T-helper 22 cell (primary cell): ENCODE results near the gene ZNF687.
"Not testable (repeated sequence)": the region's sequence is repeated elsewhere in the genome, so short reads cannot be mapped to it uniquely, and the experiment has no call there.

Experiments used
- DNase-seq: peaks from one replicate; pipeline ENCODE4 v3.0.0-alpha.2; 2020; ENCODE audit warnings: low read depth

The ZNF687 gene

GRCh38 chr1:151281969-151282882 is at the start of gene ZNF687:
Gene ZNF687 (plus strand): TSS chr1:151282299. CDS start chr1:151286292, 3,993 bp downstream.
- peak; percentile 99 for DNase-seq

GRCh38 chr1:151235235-151235634 is 46.9 kb upstream of the ZNF687 start:
- DNase-seq, result no peak

- DNase-seq, result no peak
These were observed 44.2 kb upstream of the ZNF687 start for GRCh38 chr1:151237678-151238466.

GRCh38 chr1:151238467-151238739 is 43.7 kb upstream of the ZNF687 start:
- DNase-seq, result no peak

GRCh38 chr1:151242442-151242841 is 39.7 kb upstream of the ZNF687 start:
- no peak for DNase-seq

- DNase-seq, result no peak
These were observed 38.3 kb upstream of the ZNF687 start for GRCh38 chr1:151243683-151244216.

- DNase-seq, result no peak
These were observed 35.3 kb upstream of the ZNF687 start for GRCh38 chr1:151246786-151247185.

- peak; percentile 23 for DNase-seq
These were observed 30.2 kb upstream of the ZNF687 start for GRCh38 chr1:151251656-151252470.

- DNase-seq, result peak; percentile 88
These were observed 27.6 kb upstream of the ZNF687 start, which contains the start of gene PSMD4 for GRCh38 chr1:151254217-151255213. Gene PSMD4 (plus strand): TSS chr1:151254734. CDS start chr1:151254783, 49 bp downstream.

- DNase-seq, result no peak
These were observed 26.7 kb upstream of the ZNF687 start for GRCh38 chr1:151255381-151255780.

- no peak for DNase-seq
These were observed 22.7 kb upstream of the ZNF687 start for GRCh38 chr1:151259351-151259750.

- no peak for DNase-seq
These were observed 16.5 kb upstream of the ZNF687 start for GRCh38 chr1:151265446-151266236.

GRCh38 chr1:151266315-151266714 is 15.8 kb upstream of the ZNF687 start:
- DNase-seq, result no peak

GRCh38 chr1:151266821-151267220 is 15.3 kb upstream of the ZNF687 start:
- no peak for DNase-seq

GRCh38 chr1:151267760-151268159 is 14.3 kb upstream of the ZNF687 start:
- DNase-seq, result no peak

- DNase-seq, result no peak
These were observed 8.1 kb upstream of the ZNF687 start for GRCh38 chr1:151273924-151274466.

GRCh38 chr1:151275341-151275740 is 6.8 kb upstream of the ZNF687 start:
- DNase-seq, result not testable (repeated sequence)

GRCh38 chr1:151277249-151277648 is 4.8 kb upstream of the ZNF687 start:
- DNase-seq, result no peak

GRCh38 chr1:151281225-151281968 is 702 bp upstream of the ZNF687 start:
- DNase-seq, result peak; percentile 87
